NCI-H128 (cell line): ENCODE data around the gene KEL.

Experiments used
- DNase-seq: peaks from one replicate; lab custom pipeline; 2025; ENCODE audit not compliant: unreplicated experiment; lab: John Stamatoyannopoulos, UW

Gene KEL

GRCh38 chr7:142930126-142930730 lies 31.9 kb downstream of the KEL start:
- no peak for DNase-seq

- no peak for DNase-seq
These were observed 34.2 kb downstream of the KEL start for GRCh38 chr7:142927949-142928348.

GRCh38 chr7:142927085-142927745 lies 34.9 kb downstream of the KEL start:
- no peak for DNase-seq

GRCh38 chr7:142925413-142925812 lies 36.8 kb downstream of the KEL start:
- no peak for DNase-seq

- no peak for DNase-seq
These were observed 38.8 kb downstream of the KEL start for GRCh38 chr7:142923391-142923790.

- DNase-seq, result no peak
These were observed 42.5 kb downstream of the KEL start for GRCh38 chr7:142919656-142920055.

GRCh38 chr7:142918901-142919300 lies 43.3 kb downstream of the KEL start:
- no peak for DNase-seq

- no peak for DNase-seq
These were observed 44.7 kb downstream of the KEL start for GRCh38 chr7:142917447-142917846.

- DNase-seq, result no peak
These were observed 45.7 kb downstream of the KEL start for GRCh38 chr7:142916508-142916907.

- DNase-seq, result no peak
These were observed 46.8 kb downstream of the KEL start for GRCh38 chr7:142915315-142915714.

- DNase-seq, result no peak
These were observed 48.0 kb downstream of the KEL start for GRCh38 chr7:142914121-142914520.

GRCh38 chr7:142913566-142913965 lies 48.6 kb downstream of the KEL start:
- DNase-seq, result no peak

- DNase-seq, result no peak
These were observed 49.1 kb downstream of the KEL start for GRCh38 chr7:142913051-142913450.

GRCh38 chr7:142910481-142910880 lies 51.7 kb downstream of the KEL start:
- DNase-seq, result no peak

- DNase-seq, result no peak
These were observed 52.1 kb downstream of the KEL start for GRCh38 chr7:142910031-142910433.

- no peak for DNase-seq
These were observed 53.0 kb downstream of the KEL start for GRCh38 chr7:142908921-142909890.

GRCh38 chr7:142908290-142908689 lies 53.9 kb downstream of the KEL start:
- DNase-seq, result no peak

GRCh38 chr7:142906643-142907042 lies 55.5 kb downstream of the KEL start:
- DNase-seq, result no peak

- DNase-seq, result no peak
These were observed 56.4 kb downstream of the KEL start for GRCh38 chr7:142905759-142906158.

GRCh38 chr7:142904128-142904527 lies 58.0 kb downstream of the KEL start:
- no peak for DNase-seq

- DNase-seq, result no peak
These were observed 60.5 kb downstream of the KEL start for GRCh38 chr7:142901426-142902259.
